Measurements from ENCODE around the gene ZNF3.

- TF ChIP-seq CTCF (IDR thresholded peaks at IDR 0.05), result no peak
- TF ChIP-seq POLR2AphosphoS5 (IDR thresholded peaks at IDR 0.05; ENCODE audit: insufficient read depth in 1 of 2, low read depth in 1 of 2), result no peak
- no peak for TF ChIP-seq POLR2A (IDR thresholded peaks at IDR 0.05)
Measured at GRCh38 chr7:100072462-100072861, 9.1 kb downstream of the ZNF3 start.
